Smooth muscle cell of the pulmonary artery (primary cell): ENCODE measurements around the gene DENND1B. TPM values are rescaled to one million over a fixed set of nuclear protein-coding genes. Genes with fewer than 3 reads are reported as not detected.

Experiments used
- total RNA-seq: library from RNA; depleted of rRNA; stranded (reverse); fragments of >200 nt; gene quantifications from 2 replicates; pipeline ENCODE4 v1.2.3, GENCODE V29; 2014

DENND1B gene
- total RNA-seq: 7.9 and 8.2 TPM in 2 replicates

GRCh38 chr1:197775282-197776262 is at the start of gene DENND1B:
Gene DENND1B (minus strand): TSS chr1:197775480. CDS start chr1:197775155, 325 bp downstream.

Other genes starting within 250 kb of the DENND1B start
- 1.4 and 2.1 TPM in 2 replicates for gene C1orf53, start 127.2 kb upstream of the DENND1B start, total RNA-seq
- not detected in 2 replicates for gene LHX9, start 141.9 kb upstream of the DENND1B start, total RNA-seq